GM12864 (cell line): ENCODE data around the gene HASPIN.
"Not testable (repeated sequence)": the region's sequence is repeated elsewhere in the genome, so short reads cannot be mapped to it uniquely, and the experiment has no call there.

ENCODE experiments used
- DNase-seq: peaks from one replicate; pipeline ENCODE4 v3.0.0-alpha.2; 2011; ENCODE audit warnings: low read depth
- H3K4me3 ChIP-seq: 2 replicates; pipeline ENCODE4 v1.5.1; 2011; ENCODE audit warnings: mild to moderate bottlenecking, low read depth, low read length, control low read depth
- TF ChIP-seq, protein P1 (sequence below): IDR thresholded peaks from 2 replicates; pipeline ENCODE4 v1.5.1; 2011; ENCODE audit warnings: low read depth, mild to moderate bottlenecking, moderate library complexity, low read length, control low read depth, inconsistent platforms; ENCODE audit errors: missing control alignments

The HASPIN gene

DNA sequence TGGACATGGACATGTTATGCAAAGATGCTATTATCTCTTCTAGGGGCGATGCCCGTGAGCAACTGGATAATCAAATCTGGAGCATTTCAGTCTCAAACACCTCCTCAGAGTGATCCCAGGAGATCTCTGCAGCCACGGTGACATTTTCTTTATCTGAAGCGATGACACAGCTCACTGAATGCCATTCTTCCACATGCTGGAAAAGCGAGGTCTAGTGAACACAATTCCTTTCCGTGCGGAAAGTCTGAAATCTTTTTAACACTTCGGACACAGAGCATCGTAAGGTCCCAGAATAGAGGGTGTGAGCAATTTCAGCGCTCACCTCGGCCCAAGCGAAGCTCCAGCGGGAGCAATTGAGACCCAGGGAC lies 531 bp upstream of the HASPIN start:
- no peak for DNase-seq
- TF ChIP-seq, protein P1, sequence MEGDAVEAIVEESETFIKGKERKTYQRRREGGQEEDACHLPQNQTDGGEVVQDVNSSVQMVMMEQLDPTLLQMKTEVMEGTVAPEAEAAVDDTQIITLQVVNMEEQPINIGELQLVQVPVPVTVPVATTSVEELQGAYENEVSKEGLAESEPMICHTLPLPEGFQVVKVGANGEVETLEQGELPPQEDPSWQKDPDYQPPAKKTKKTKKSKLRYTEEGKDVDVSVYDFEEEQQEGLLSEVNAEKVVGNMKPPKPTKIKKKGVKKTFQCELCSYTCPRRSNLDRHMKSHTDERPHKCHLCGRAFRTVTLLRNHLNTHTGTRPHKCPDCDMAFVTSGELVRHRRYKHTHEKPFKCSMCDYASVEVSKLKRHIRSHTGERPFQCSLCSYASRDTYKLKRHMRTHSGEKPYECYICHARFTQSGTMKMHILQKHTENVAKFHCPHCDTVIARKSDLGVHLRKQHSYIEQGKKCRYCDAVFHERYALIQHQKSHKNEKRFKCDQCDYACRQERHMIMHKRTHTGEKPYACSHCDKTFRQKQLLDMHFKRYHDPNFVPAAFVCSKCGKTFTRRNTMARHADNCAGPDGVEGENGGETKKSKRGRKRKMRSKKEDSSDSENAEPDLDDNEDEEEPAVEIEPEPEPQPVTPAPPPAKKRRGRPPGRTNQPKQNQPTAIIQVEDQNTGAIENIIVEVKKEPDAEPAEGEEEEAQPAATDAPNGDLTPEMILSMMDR, result no peak
- peak overlapping the region; percentile 88 for H3K4me3 ChIP-seq

DNA sequence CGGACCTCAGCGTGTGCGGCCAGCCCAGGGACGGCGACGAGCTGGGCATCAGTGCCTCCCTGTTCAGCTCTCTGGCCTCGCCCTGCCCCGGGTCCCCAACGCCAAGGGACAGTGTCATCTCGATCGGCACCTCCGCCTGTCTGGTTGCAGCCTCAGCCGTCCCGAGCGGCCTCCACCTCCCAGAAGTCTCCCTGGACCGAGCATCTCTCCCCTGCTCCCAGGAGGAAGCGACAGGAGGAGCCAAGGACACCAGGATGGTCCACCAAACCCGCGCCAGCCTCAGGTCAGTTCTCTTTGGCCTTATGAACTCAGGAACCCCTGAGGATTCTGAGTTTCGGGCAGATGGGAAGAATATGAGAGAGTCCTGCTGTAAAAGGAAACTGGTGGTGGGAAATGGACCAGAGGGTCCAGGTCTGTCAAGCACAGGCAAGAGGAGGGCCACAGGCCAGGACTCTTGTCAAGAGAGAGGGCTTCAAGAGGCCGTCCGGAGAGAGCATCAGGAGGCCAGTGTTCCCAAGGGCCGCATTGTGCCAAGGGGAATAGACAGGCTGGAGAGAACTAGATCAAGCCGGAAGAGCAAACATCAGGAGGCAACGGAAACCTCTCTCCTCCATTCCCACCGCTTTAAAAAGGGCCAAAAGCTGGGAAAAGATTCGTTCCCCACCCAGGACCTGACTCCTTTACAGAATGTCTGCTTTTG lies 825 bp downstream of the HASPIN start:
- TF ChIP-seq, protein P1, result no peak
- DNase-seq, result no peak
- peak overlapping the region; percentile 88 for H3K4me3 ChIP-seq

DNA sequence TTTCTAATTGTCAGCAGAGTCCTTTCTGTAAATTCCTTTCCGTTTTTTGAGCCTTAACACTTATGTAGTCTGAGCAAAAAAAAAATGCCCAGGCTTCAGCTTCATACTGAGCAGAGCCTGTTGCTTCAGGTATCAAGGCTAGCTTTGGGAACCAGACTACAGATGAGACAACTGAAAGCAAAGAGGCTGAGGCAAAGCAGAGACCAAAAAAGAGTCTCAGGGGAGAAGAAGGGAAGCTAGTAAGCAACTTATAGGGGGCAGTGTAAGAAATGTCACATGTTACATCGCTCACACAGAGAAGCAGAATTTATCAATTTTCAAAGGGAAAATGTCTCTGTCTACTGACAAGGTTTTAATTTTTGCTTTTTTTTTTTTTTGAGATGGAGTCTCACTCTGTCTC lies 3.3 kb downstream of the HASPIN start:
- no peak overlapping the region for H3K4me3 ChIP-seq
- DNase-seq, result no peak

DNA sequence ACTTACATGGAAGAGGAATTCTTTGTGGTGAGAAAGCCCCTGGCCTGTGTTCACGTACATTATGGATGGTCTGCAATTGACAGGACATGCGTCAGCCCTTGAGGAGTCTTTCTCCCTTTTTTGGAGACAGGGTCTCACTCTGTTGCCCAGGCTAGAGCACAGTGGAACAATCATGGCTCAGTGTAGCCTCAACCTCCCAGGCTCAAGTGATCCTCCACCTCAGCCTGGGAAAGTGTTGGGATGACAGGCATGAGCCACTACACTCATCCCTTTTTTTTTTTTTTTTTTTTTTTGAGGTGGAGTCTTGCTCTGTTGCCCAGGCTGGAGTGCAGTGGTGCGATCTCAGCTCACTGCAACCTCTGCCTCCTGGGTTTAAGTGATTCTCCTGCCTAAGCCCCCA lies 4.4 kb downstream of the HASPIN start:
- DNase-seq, H3K4me3 ChIP-seq: not testable (repeated sequence)

More for the DNA sequence above, 3.3 kb downstream of the HASPIN start:
- TF ChIP-seq, protein P1, result no peak

DNA sequence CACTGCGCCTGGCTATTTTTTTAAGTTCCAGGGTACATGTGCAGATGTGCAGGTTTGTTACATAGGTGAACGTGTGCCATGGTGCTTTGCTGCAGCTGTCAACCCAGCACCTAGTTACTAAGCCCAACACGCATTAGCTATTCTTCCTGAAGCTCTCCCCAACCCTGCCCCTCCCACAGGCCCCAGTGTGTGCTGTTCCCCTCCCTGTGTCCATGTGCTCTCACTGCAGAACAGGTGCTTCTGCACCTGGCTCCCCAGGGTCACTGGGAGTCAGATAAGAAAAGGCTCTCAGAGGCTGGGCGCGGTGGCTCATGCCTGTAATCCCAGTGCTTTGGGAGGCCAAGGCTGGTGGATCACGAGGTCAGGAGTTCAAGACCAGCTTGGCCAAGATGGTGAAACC lies 6.2 kb downstream of the HASPIN start:
- DNase-seq, result no peak
- no peak overlapping the region for H3K4me3 ChIP-seq
- TF ChIP-seq, protein P1, result no peak

DNA sequence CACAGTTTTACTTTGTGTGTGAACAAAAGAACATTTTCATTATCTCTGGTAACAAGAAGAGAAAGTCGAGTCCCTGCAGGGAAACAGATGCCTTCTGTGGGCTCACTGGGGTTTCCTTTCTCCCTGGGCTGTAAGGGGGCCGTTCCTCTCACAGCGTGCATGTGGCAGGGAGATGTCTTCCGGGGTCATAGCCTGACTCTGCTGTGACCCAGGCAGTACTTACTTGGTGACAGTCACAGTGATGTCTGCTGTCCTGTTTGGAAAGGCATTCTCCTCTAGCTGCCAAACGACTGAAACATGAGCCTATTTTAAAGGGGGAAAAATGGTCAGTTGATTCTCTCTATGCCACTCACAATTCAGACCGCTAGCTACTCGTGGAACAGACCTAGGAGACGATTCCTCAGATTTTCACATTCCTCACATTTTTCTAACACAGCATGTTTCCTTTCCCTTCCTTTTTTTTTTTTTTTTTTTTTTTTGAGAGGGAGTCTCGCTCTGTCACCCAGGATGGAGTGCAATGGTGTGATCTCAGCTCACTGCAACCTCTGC lies 7.3 kb downstream of the HASPIN start:
- no peak overlapping the region for H3K4me3 ChIP-seq
- TF ChIP-seq, protein P1, result no peak
- no peak for DNase-seq

DNA sequence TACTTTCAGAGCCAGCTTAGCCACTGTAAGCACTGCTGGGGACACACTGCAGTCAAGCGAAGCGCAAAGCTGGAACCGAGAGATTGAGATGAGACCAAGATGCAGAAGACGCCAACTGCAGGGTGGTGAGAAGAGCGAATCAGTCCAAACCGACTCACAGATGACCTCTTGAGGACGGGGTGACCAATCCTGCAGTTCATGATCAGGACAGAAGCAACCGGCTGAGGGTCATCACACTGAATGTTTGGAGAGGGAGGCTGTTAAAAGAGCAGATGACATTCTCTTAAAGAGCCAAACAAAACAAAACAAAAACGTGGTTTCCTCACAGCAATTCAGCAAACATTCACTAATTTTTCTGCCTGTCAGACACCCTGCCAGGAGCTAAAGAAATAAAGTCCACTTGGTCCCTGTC lies 8.5 kb downstream of the HASPIN start:
- H3K4me3 ChIP-seq, result no peak overlapping the region
- DNase-seq, result peak; percentile 64
- TF ChIP-seq, protein P1, result peak; percentile 58

DNA sequence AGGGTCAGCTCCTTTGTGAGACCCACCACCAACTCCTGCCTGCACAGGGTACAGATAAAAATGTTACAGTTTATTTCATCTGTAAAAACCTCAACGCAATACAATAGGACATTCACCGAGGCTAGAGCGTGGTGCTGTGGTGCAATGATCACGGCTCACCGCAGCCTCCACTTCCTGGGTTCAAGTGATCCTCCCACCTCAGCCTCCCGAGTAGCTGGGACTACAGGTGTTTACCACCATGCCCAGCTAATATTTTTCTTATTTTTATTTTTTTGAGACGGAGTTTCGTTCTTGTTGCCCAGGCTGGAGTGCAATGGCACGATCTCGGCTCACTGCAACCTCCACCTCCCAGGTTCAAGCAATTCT lies 11.2 kb downstream of the HASPIN start:
- not testable (repeated sequence) for DNase-seq, H3K4me3 ChIP-seq
